HuH-7.5 (cell line): ENCODE data around the gene ASB18.
A peak's percentile ranks its signal among the peaks of the same experiment; 100 is the strongest.

ENCODE experiments used
- DNase-seq: peaks from one replicate; pipeline ENCODE4 v3.0.0; 2011; ENCODE audit warnings: low spot score

The ASB18 gene

GRCh38 chr2:236163471-236164200 lies 100.6 kb downstream of the ASB18 start:
- no peak for DNase-seq

GRCh38 chr2:236162882-236163470 lies 101.2 kb downstream of the ASB18 start:
- DNase-seq: no peak

- DNase-seq: peak; percentile 35
Measured at GRCh38 chr2:236162031-236162845, 102.0 kb downstream of the ASB18 start.

GRCh38 chr2:236161531-236161930 lies 102.7 kb downstream of the ASB18 start:
- no peak for DNase-seq

- DNase-seq: no peak
Measured at GRCh38 chr2:236161082-236161462, 103.1 kb downstream of the ASB18 start.

GRCh38 chr2:236160366-236161081 lies 103.7 kb downstream of the ASB18 start:
- no peak for DNase-seq

GRCh38 chr2:236159778-236160170 lies 104.4 kb downstream of the ASB18 start:
- DNase-seq: no peak

GRCh38 chr2:236158969-236159777 lies 105.0 kb downstream of the ASB18 start:
- DNase-seq: no peak

GRCh38 chr2:236157815-236158498 lies 106.2 kb downstream of the ASB18 start:
- no peak for DNase-seq

- DNase-seq: no peak
Measured at GRCh38 chr2:236157366-236157765, 106.8 kb downstream of the ASB18 start.

GRCh38 chr2:236156860-236157194 lies 107.4 kb downstream of the ASB18 start:
- DNase-seq: no peak

- no peak for DNase-seq
Measured at GRCh38 chr2:236156095-236156859, 107.9 kb downstream of the ASB18 start.

- DNase-seq: no peak
Measured at GRCh38 chr2:236155406-236155805, 108.8 kb downstream of the ASB18 start.

GRCh38 chr2:236146436-236146835 lies 117.8 kb downstream of the ASB18 start:
- DNase-seq: no peak

GRCh38 chr2:236143811-236144210 lies 120.4 kb downstream of the ASB18 start:
- DNase-seq: no peak
